Measurements from ENCODE around the gene DNMBP. TPM values are rescaled to one million over a fixed set of nuclear protein-coding genes. Genes with fewer than 3 reads are reported as not detected.

DNMBP gene
- total and polyA plus RNA-seq, 2 experiments from 2014 or later = 12.4 to 18.5 TPM

GRCh38 chr10:99915414-99915813, 94.3 kb downstream of the DNMBP start:
- Histone ChIP-seq H3K4me3 (no peak overlapping the region), H3K9me2 (ENCODE audit: insufficient read depth) (no peaks in the 10 kb centered on the region), H3K9ac (no peak overlapping the region), H2AFZ (no peak overlapping the region), H3K4me1 (ENCODE audit: insufficient read depth) (peaks cover 11% of the 10 kb centered on the region), H3K27me3 (replicated peaks; ENCODE audit: insufficient read depth) (no peaks in the 10 kb centered on the region), H3K36me3 (ENCODE audit: low read depth) (no peaks in the 10 kb centered on the region; the same call in 1 of the 2 replicates), H3F3A (ENCODE audit: insufficient read depth) (0 out of 2 replicates have a peak, but pooled peaks cover 10% of the 10 kb centered on the region), H3K27ac (no peak overlapping the region), H4K20me1 (ENCODE audit: insufficient read depth) (no peaks in the 10 kb centered on the region), H3K4me2 (ENCODE audit: unreplicated experiment) (no peak overlapping the region), H3K9me3 (ENCODE audit: low read depth) (no peaks in the 10 kb centered on the region), H3K79me2 (ENCODE audit: insufficient read depth) (peaks cover 100% of the 10 kb centered on the region)
- no peak for DNase-seq
- 95 to 98% methylated on average over 6 of the region's 6 CpGs for WGBS, 2 experiments (ENCODE audit: low coverage in 1 of 2, low lambda C conversion rate in 2 of 2, missing lambda C conversion rate in 2 of 2)
- in situ Hi-C loops (cut with MboI) = no loop called here
- no peak for TF ChIP-seq EZH2phosphoT487 (IDR thresholded peaks at IDR 0.05; ENCODE audit: insufficient read depth, low read depth)
- no peak for TF ChIP-seq EZH2 (IDR thresholded peaks at IDR 0.05; ENCODE audit: insufficient read depth, poor library complexity, severe bottlenecking)

GRCh38 chr10:99914236-99914635, 95.5 kb downstream of the DNMBP start:
- Histone ChIP-seq H2AFZ (no peak overlapping the region), H3K4me2 (ENCODE audit: unreplicated experiment) (no peak overlapping the region), H3K4me3 (no peak overlapping the region), H3F3A (ENCODE audit: insufficient read depth) (peaks cover 15% of the 10 kb centered on the region; the same call in 1 of the 2 replicates), H3K79me2 (ENCODE audit: insufficient read depth) (peaks cover 100% of the 10 kb centered on the region), H3K9me3 (ENCODE audit: low read depth) (no peaks in the 10 kb centered on the region), H3K9ac (no peak overlapping the region), H3K27ac (no peak overlapping the region), H3K9me2 (ENCODE audit: insufficient read depth) (no peaks in the 10 kb centered on the region), H3K27me3 (replicated peaks; ENCODE audit: insufficient read depth) (no peaks in the 10 kb centered on the region), H3K4me1 (ENCODE audit: insufficient read depth) (peaks cover 10% of the 10 kb centered on the region), H4K20me1 (ENCODE audit: insufficient read depth) (no peaks in the 10 kb centered on the region), H3K36me3 (ENCODE audit: low read depth) (no peaks in the 10 kb centered on the region; the same call in 1 of the 2 replicates)
- 84% methylated on average over 3 of the region's 3 CpGs for WGBS, 2 experiments (ENCODE audit: low coverage in 1 of 2, low lambda C conversion rate in 2 of 2, missing lambda C conversion rate in 2 of 2)
- DNase-seq = no peak
- in situ Hi-C loops (cut with MboI) = no loop called here
- TF ChIP-seq EZH2 (IDR thresholded peaks at IDR 0.05; ENCODE audit: insufficient read depth, poor library complexity, severe bottlenecking) = no peak
- TF ChIP-seq EZH2phosphoT487 (IDR thresholded peaks at IDR 0.05; ENCODE audit: insufficient read depth, low read depth) = no peak

- WGBS, 2 experiments (ENCODE audit: low coverage in 1 of 2, low lambda C conversion rate in 2 of 2, missing lambda C conversion rate in 2 of 2) = 87 to 92% methylated on average over 9 of the region's 9 CpGs
Measured at GRCh38 chr10:99913831-99914235, 95.9 kb downstream of the DNMBP start.

GRCh38 chr10:99912041-99912440, 97.7 kb downstream of the DNMBP start:
- no peaks in the 10 kb centered on the region for H3K9me2 ChIP-seq (ENCODE audit: insufficient read depth)
- H4K20me1 ChIP-seq (ENCODE audit: insufficient read depth) = no peaks in the 10 kb centered on the region
- H3K9me3 ChIP-seq (ENCODE audit: low read depth) = no peaks in the 10 kb centered on the region
- in situ Hi-C loops (cut with MboI) = no loop called here
- H3K27ac ChIP-seq = no peak overlapping the region
- peaks cover 24% of the 10 kb centered on the region; the same call in 1 of the 2 replicates for H3F3A ChIP-seq (ENCODE audit: insufficient read depth)
- peaks cover 19% of the 10 kb centered on the region for H3K36me3 ChIP-seq (ENCODE audit: low read depth)
- peaks cover 100% of the 10 kb centered on the region for H3K79me2 ChIP-seq (ENCODE audit: insufficient read depth)
- H2AFZ ChIP-seq = no peak overlapping the region
- H3K4me2 ChIP-seq (ENCODE audit: unreplicated experiment) = no peak overlapping the region
- H3K27me3 ChIP-seq (replicated peaks; ENCODE audit: insufficient read depth) = no peaks in the 10 kb centered on the region
- TF ChIP-seq EZH2phosphoT487 (IDR thresholded peaks at IDR 0.05; ENCODE audit: insufficient read depth, low read depth) (no peak), EZH2 (IDR thresholded peaks at IDR 0.05; ENCODE audit: insufficient read depth, poor library complexity, severe bottlenecking) (no peak)
- no peak overlapping the region for H3K4me3 ChIP-seq
- no peak overlapping the region for H3K9ac ChIP-seq
- DNase-seq = no peak
- peaks cover under 1% of the 10 kb centered on the region for H3K4me1 ChIP-seq (ENCODE audit: insufficient read depth)

More at GRCh38 chr10:99913831-99914235, 95.9 kb downstream of the DNMBP start:
- no peak overlapping the region for H2AFZ ChIP-seq
- H3K79me2 ChIP-seq (ENCODE audit: insufficient read depth) = peaks cover 100% of the 10 kb centered on the region
- no peaks in the 10 kb centered on the region for H3K27me3 ChIP-seq (replicated peaks; ENCODE audit: insufficient read depth)
- no peak overlapping the region for H3K9ac ChIP-seq
- H3K4me2 ChIP-seq (ENCODE audit: unreplicated experiment) = no peak overlapping the region
- TF ChIP-seq EZH2 (IDR thresholded peaks at IDR 0.05; ENCODE audit: insufficient read depth, poor library complexity, severe bottlenecking) (no peak), EZH2phosphoT487 (IDR thresholded peaks at IDR 0.05; ENCODE audit: insufficient read depth, low read depth) (no peak)
- H3K4me1 ChIP-seq (ENCODE audit: insufficient read depth) = peaks cover 10% of the 10 kb centered on the region
- H3K9me3 ChIP-seq (ENCODE audit: low read depth) = no peaks in the 10 kb centered on the region
- in situ Hi-C loops (cut with MboI) = no loop called here
- H3K4me3 ChIP-seq = no peak overlapping the region
- peaks cover under 1% of the 10 kb centered on the region; the same call in 1 of the 2 replicates for H3K36me3 ChIP-seq (ENCODE audit: low read depth)
- H3K27ac ChIP-seq = no peak overlapping the region
- no peaks in the 10 kb centered on the region for H4K20me1 ChIP-seq (ENCODE audit: insufficient read depth)
- DNase-seq = no peak
- H3K9me2 ChIP-seq (ENCODE audit: insufficient read depth) = no peaks in the 10 kb centered on the region
- peaks cover 19% of the 10 kb centered on the region; the same call in 1 of the 2 replicates for H3F3A ChIP-seq (ENCODE audit: insufficient read depth)

- DNase-seq = peak; percentile 23
- Histone ChIP-seq H3K4me2 (ENCODE audit: unreplicated experiment) (no peak overlapping the region), H3F3A (ENCODE audit: insufficient read depth) (peaks cover 21% of the 10 kb centered on the region; the same call in 1 of the 2 replicates), H3K27me3 (replicated peaks; ENCODE audit: insufficient read depth) (no peaks in the 10 kb centered on the region), H3K9ac (no peak overlapping the region), H2AFZ (no peak overlapping the region), H3K36me3 (ENCODE audit: low read depth) (peaks cover 45% of the 10 kb centered on the region), H3K4me1 (ENCODE audit: insufficient read depth) (peaks cover 10% of the 10 kb centered on the region), H4K20me1 (ENCODE audit: insufficient read depth) (no peaks in the 10 kb centered on the region), H3K9me3 (ENCODE audit: low read depth) (no peaks in the 10 kb centered on the region), H3K4me3 (no peak overlapping the region), H3K27ac (0 out of 2 replicates have a peak overlapping the region, but pooled peaks have one; percentile 8), H3K9me2 (ENCODE audit: insufficient read depth) (no peaks in the 10 kb centered on the region), H3K79me2 (ENCODE audit: insufficient read depth) (peaks cover 96% of the 10 kb centered on the region)
- in situ Hi-C loops (cut with MboI) = no loop called here
- TF ChIP-seq EZH2 (IDR thresholded peaks at IDR 0.05; ENCODE audit: insufficient read depth, poor library complexity, severe bottlenecking) (no peak), EZH2phosphoT487 (IDR thresholded peaks at IDR 0.05; ENCODE audit: insufficient read depth, low read depth) (no peak)
- WGBS, 2 experiments (ENCODE audit: low coverage in 1 of 2, low lambda C conversion rate in 2 of 2, missing lambda C conversion rate in 2 of 2) = 70 to 74% methylated on average over 3 of the region's 3 CpGs
Measured at GRCh38 chr10:99908512-99908911, 101.2 kb downstream of the DNMBP start.
